DMS153 treated with DMSO at 0.1 percent for 48 hours (cell line): Measurements from ENCODE around the gene RALGDS.
"Not testable (repeated sequence)": the region's sequence is repeated elsewhere in the genome, so short reads cannot be mapped to it uniquely, and the experiment has no call there.

Experiments
- DNase-seq: peaks from one replicate; lab custom pipeline; 2025; ENCODE audit not compliant: unreplicated experiment; lab: John Stamatoyannopoulos, UW

RALGDS gene

DNA sequence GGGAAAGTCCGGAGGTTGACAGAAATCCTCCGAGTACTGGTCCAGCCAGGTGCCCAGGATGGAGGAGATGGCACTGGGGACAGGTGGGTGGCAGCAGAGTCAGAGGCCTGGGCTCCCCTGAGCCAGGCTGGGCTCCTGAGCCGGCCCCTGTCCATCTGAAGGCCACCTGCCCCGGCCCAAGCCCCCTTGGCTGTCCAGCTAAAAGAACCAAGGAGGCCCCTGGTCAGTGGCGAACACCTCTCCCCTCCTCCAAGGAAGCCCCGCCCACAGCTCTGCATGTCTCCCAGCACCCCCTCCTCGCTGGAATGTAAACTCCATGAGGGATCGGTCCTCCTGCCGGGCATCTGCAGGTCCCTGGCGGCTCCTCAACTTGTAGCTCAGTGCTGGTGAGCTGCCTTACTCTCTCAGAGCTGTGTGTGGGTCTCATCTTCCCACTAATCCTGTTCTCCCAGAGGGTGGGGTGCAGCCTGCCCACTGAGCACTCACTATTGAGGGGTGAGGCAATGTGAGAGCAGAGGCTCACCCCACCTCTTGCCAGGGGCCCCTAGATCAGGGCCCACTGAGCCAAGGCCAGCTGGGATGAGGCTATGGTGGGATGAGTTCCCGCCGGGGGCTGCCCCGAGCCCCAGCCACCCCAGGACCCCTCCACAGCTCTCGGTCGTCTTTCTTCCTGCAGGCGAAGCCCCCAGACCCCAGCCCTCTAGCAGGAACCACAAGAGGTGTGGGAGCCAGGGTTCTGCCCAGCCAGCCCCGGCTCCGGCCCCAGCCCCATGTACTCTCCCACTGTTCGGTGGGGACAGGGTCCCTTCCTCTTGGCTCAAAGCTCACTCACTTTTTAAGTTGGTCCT lies 12.0 kb downstream of the RALGDS start:
- DNase-seq: no peak

- DNase-seq: no peak
Observed at GRCh38 chr9:133107961-133108793, 12.9 kb downstream of the RALGDS start.

DNA sequence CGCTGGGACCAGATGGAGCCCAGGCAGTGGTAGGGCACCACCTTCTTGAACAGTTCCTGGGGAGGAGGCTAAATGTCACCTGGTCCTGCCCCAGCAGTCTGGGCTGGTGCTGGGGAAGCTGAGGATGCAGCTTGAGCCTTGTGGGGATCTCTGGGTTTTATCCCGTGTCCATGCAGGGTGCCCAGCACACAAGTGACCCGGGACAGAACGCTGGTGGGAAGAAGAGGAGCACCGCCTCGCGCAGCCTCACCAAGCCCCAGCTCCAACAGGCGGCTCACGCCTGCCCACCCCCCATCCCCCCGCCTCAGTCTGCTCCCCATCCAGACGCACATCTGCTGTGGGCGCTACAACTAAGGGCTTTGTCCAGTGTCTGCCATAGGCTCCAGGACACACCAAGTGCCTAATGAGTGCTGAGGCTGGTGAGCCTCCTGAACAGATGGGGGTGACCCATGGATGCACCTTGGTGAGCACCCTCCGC lies 13.8 kb downstream of the RALGDS start:
- DNase-seq: no peak

DNA sequence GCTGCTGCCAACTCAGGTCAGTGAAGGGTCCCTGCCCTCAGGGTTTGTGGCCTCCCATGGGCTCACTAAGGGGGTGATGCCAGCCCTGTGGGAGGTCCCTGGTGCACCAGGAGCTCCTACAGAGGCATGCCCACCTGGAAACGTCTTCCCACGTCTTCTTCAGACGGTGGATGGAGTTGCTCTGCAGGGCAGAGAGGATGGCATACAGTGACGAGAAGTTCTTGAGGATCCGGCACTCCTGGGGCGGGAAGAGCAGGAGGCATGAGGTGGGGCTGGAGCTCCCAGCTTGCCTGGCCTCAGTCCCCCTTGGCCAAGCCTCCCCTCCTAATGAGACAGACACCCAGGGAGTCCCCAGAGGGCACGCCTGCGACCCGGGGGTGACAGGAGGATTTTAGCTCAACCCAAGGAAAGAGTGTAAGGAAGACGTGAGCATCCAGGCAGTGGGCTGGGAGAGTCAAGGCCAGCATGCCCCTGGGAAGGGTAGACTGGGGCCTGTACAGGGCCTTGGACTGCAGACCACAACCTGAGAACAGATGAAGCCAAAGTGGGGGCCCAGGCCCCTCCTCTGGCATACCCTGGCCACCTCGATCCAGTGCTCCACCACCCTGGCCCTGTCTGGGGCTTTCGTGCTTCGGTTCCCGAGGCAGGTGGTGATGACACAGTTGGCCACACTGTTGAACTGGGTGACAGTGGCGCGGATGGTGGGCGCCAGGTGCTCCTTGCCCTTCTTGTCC lies 14.4 kb downstream of the RALGDS start:
- no peak for DNase-seq

DNA sequence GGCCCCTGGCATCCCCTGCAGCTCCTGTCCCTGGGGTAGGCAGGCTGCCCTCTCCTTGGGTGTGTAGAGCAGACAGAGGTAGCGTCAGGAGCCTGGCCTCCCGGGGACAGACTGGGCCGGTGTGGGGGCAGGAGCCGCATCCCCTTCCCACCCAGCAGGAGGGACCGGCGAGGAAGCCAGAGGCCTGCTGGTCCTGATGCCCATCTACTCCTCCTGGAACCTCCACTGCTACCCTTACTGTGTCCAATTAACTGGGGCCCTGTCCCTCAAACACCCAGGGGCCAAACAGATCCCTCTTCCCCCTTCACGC lies 15.6 kb downstream of the RALGDS start:
- no peak for DNase-seq

- DNase-seq: no peak
Observed at GRCh38 chr9:133104718-133105460, 16.2 kb downstream of the RALGDS start.

DNA sequence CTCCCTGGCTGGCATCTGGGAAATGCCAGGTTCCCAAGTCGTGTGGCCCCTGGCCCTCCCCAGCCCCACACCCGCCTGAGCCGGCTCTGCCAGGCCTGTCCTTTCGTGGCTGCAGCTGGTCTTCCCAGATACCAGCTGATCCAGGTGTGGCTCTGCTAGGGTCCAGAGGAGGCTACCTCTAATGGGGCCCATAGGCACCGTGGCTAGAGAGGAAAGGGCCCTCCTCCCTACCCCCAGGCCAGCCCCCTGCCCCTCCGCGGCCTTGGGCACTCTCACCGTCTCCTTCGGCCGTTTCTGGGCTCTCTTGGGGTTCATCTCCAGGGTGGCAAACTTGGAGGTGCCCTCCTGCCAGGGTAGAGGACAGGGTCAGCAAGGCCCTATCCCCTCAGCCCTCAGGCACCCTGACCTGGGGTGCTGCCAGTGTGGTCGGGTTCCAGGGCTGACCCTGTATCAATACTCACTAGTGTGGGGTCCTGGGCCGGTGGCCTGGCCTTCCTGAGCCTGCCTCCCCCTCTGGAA lies 17.0 kb downstream of the RALGDS start:
- DNase-seq: no peak

DNA sequence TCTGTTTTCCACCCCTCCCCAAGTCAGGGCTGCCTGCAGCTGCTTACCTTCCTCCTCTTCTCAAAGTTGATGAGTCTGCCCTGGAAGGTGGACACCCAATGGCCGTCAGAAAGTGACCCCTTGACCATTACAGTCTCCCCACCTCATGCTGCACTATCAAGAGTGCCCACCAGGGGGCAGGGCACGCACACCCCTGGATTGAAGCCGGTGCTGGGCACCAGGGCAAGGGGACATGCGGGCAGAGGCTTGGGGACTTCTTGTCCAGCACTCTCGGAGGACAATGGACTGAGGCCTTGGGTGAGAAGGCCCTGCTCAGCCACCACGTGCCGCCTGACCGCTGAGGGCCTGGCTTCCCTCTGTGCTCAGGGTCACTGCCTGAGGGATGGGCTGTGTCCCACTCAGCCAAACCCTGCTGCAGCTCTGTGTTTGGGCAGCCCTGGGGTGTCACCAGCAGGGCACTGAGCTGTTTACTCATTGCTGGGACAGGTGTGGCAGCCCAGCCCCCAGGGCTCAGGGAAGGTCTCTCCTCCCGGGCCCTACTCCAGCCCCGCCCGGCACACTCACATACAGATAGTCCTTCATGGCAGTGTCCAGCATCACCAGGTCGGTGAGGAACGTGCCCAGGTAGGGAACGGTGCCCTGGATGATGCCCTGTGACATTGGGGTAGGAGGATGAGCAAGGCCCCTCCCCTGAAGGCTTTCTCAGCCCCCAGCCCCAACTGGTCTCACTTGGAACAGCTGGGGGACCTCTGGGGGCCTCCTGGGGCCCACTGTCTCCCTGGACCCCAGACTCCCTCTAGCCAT lies 17.7 kb downstream of the RALGDS start:
- DNase-seq: no peak

DNA sequence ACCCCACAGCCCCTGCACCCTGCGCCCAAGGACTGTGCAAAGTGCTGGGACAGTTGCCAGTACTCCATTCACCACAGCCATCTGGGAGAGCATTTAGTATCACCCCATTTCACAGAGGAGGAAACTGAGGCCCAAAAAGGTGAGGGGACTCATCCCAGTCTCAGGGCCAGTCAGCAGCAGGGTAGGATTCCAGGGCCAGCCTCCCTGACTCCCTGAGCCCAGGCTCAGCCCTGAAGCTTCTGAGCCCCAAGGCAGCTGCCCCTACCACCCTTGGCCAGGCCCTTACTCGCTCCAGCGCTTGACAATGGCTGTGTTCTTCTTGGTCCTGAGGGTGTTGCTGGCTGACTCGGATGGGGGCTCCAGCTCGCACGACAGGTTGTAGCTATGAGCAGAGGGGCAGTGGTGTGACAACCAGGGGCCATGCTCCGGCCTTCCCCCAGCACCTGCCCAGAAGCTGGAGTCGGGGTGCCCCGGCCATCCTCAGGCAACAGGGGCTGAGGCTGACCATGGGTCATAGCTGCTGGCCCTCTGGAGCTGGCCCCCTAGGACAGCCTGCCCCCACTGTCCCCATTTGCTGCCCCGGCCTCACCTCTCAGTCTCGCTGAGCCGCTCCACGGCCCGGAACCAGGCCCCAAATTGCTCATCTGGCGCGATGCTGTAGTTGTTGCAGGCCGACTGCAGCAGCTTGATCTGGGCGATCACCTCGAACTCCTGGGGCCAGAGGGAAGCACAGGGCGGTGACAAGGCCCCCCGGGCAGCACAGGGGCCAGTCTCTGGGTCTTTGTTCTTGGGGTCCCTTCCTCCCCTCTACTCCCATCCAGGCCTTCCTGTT lies 18.6 kb downstream of the RALGDS start:
- DNase-seq: no peak

DNA sequence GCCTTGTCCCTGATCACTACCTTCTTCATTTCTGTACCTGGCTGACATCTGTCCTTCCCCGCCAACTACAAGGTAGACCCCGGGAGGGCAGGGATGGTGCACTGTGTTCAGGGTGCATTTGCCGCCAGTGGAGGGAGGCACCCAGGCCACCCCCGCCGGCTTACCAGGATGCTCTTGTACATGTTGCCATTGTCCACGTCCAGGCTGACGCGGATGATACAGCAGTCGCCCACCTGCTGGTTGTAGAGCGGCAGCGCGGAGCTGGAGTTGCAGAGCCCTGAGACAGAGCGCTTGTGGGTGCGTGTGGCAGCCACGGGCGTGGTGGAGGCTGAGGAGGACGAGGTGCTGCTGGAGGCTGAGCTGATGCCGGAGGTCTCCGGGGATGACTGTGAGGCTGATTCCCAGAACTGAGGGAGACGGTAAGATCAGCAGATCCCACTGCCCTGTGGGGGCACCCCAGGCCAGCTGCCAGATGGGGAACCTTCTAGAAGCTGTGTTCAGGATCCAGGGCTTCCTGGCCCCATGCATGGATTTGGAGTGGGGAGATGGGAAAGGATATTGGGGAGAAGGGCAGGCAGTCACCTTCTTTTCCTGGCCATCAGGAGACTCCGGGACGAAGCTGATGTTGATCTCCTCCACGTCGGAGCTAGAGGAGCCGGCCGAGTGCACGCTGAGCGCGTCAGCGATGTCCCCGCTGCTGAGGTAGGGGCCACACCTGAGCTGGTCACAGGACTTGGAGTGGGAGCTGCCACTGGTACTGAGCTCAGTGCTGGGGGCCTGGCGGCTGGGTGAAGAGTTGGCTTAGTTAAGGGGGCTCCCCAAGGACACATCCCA lies 19.5 kb downstream of the RALGDS start:
- no peak for DNase-seq

DNA sequence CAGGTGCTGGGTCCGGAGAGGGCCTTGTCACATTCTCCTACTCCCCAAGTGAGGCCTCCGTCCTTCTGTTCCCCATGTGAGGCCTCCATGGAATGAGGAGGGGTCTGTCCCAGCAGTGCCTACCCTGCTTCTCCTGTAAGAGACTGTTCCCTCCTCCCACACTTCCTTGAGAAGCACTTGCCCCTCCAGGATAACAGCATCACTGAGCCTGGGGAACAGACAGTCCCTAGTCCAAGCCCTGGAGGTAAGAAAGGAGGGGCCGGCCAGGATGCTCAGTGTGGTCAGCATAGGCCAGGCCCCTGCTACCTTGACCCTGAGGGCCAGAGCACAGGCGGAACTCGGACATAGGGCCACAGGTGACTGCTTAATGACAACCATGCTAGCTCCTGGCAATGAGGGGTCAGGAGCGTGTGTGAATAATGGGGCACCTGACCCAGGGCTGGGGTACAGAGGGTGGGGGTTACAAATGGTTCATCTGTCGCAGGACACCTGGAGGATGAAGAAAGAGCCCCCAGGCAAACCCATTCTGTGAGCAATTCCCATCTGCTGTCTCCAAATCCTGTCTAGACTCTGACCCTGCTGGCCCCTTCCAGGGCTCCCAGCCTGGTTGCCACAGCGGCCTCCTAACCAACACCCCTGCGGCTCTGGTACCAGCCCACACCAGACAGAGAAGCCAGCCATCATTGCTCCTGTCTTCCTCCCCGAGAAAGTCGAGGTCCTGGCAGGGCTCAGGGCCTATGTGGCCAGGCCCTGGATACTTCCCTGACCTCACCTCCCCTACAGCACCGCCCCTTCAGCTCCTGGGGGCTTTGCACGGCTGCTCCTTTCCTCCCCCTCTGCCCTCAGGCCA lies 20.3 kb downstream of the RALGDS start:
- DNase-seq: no peak

GRCh38 chr9:133099726-133100505 lies 21.1 kb downstream of the RALGDS start:
- no peak for DNase-seq

GRCh38 chr9:133098871-133099270 lies 22.2 kb downstream of the RALGDS start:
- no peak for DNase-seq

- DNase-seq: no peak
Observed at GRCh38 chr9:133098104-133098754, 22.8 kb downstream of the RALGDS start.

GRCh38 chr9:133094842-133095393 lies 26.1 kb downstream of the RALGDS start:
- DNase-seq: no peak

- DNase-seq: not testable (repeated sequence)
Observed at GRCh38 chr9:133094351-133094750, 26.7 kb downstream of the RALGDS start.
